ENCODE results near the gene SLC35F3. TPM values are rescaled to one million over a fixed set of nuclear protein-coding genes. Genes with fewer than 3 reads are reported as not detected.

SLC35F3 gene
- total and polyA plus RNA-seq, 9 of the 15 experiments (the other 6 are each of a cell fraction or from before 2014, with no cell fraction given), result 0.04 to 0.07 (median 0.04) TPM; not detected in 6

DNA sequence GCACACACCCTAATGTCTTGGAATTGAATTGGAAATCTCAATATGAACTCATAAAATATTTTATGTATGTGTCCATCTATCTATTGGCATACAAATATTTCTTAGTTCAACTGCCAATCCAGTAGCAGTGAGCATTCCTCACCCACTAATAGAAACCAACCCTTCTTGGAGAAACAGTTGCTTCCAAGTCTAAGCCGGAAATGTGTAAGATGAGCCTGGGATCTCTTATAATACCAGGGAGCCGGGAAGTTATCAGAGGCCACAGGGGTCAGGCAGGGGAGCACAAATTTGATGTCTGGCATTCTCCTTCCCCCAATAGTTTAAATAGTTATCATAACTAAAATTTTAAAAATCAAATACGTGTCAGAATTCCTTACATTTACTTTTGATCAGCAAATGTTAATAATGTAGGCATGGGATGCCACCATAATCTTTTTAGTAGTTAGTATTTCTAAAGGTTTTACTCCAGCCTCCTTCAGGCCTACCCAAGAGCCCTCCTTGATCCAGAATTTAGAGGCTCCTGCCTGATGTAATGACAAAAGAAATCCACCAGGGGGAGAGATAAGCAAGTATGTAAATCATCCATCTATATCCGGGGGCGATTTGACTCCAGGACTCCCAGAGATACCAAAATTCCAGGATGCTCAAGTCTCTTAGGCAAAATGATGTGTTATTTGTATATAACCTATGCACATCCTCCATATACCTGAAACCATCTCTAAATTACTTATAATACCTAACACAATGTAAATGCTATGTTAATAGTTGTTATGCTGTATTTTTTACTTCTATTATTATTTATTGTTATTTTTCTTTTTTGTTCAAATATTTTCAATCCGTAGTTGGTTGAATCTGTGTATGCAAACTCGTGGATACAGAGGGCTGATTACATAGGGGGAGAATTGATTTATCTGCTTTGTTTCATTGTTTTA is 250.1 kb downstream of the SLC35F3 start (continued):
- TF ChIP-seq MYC (IDR thresholded peaks at IDR 0.05; ENCODE audit: low read depth, low read length), result no peak
- no peak for TF ChIP-seq MYC (CRISPR knock-in tag; IDR thresholded peaks at IDR 0.05; ENCODE audit: borderline replicate concordance, low read depth)
- TF ChIP-seq PRMT5 (CRISPR knock-in tag; IDR thresholded peaks at IDR 0.05), result no peak
- TF ChIP-seq HNRNPL (IDR thresholded peaks at IDR 0.05; ENCODE audit: low read depth, low read length), result no peak

DNA sequence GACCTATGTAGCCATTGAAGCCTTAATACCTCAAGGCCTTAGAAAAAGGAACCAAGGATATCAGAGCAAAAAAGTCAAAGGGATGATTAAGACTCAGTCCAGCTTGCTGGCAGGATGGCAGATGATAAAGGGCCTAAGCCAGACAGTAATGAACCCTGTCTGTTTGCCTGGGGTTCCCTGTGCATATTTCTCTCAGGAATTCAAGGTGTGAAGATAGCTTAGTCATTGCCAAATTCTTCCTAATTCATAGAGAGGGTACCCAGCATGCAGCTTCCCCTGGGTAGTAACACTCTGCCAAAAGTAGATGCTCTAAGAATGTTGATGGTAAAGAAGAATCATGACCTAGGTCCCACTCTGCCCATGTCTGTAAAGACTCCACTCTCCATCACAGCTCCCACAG is 258.2 kb downstream of the SLC35F3 start:
- intact Hi-C loops (cut with micrococcal nuclease) (no loop called here), in situ Hi-C loops (cut with MboI) (no loop called here)
- no peak for TF ChIP-seq CREM (IDR thresholded peaks at IDR 0.05; ENCODE audit: low read depth)
- TF ChIP-seq NFYB (IDR thresholded peaks at IDR 0.05; ENCODE audit: extremely low read depth, insufficient read length), result no peak
- no peak for TF ChIP-seq MYBL2 (IDR thresholded peaks at IDR 0.05; ENCODE audit: low read depth)
- no peak for TF ChIP-seq MYBL2 (CRISPR knock-in tag; IDR thresholded peaks at IDR 0.05; ENCODE audit: borderline replicate concordance)
- TF ChIP-seq, protein P1, sequence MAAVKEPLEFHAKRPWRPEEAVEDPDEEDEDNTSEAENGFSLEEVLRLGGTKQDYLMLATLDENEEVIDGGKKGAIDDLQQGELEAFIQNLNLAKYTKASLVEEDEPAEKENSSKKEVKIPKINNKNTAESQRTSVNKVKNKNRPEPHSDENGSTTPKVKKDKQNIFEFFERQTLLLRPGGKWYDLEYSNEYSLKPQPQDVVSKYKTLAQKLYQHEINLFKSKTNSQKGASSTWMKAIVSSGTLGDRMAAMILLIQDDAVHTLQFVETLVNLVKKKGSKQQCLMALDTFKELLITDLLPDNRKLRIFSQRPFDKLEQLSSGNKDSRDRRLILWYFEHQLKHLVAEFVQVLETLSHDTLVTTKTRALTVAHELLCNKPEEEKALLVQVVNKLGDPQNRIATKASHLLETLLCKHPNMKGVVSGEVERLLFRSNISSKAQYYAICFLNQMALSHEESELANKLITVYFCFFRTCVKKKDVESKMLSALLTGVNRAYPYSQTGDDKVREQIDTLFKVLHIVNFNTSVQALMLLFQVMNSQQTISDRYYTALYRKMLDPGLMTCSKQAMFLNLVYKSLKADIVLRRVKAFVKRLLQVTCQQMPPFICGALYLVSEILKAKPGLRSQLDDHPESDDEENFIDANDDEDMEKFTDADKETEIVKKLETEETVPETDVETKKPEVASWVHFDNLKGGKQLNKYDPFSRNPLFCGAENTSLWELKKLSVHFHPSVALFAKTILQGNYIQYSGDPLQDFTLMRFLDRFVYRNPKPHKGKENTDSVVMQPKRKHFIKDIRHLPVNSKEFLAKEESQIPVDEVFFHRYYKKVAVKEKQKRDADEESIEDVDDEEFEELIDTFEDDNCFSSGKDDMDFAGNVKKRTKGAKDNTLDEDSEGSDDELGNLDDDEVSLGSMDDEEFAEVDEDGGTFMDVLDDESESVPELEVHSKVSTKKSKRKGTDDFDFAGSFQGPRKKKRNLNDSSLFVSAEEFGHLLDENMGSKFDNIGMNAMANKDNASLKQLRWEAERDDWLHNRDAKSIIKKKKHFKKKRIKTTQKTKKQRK (IDR thresholded peaks at IDR 0.05; ENCODE audit: borderline replicate concordance, low read depth, low read length), result no peak
- no peak for TF ChIP-seq NFATC3 (IDR thresholded peaks at IDR 0.05)
- TF ChIP-seq ZNF282 (CRISPR knock-in tag; IDR thresholded peaks at IDR 0.05), result no peak
- no peak for TF ChIP-seq ESRRA (IDR thresholded peaks at IDR 0.05; ENCODE audit: borderline replicate concordance, low read depth)
- no peak for TF ChIP-seq MCM2 (IDR thresholded peaks at IDR 0.05; ENCODE audit: low read depth)
- no peak for TF ChIP-seq POLR2H (tag; IDR thresholded peaks at IDR 0.05; ENCODE audit: low read depth)
- no peak for TF ChIP-seq RBM14 (IDR thresholded peaks at IDR 0.05; ENCODE audit: borderline replicate concordance, insufficient read depth, low read depth, low read length)
- no peak for TF ChIP-seq TEAD2 (tag; IDR thresholded peaks at IDR 0.05)
- no peak for TF ChIP-seq SPI1 (IDR thresholded peaks at IDR 0.05; ENCODE audit: borderline replicate concordance, low read depth, low read length)
- POLR2A ChIA-PET, result interaction anchor here (0.6 kb wide), 1 partner anchor 1210 kb away, joined by 3 read pairs; no protein-coding TSS in a partner anchor
- Histone ChIP-seq H3K79me2 (ENCODE audit: control insufficient read depth, insufficient read depth, low read length) (no peaks in the 10 kb centered on the region), H3K4me3 (no peak overlapping the region), H3K27me3 (ENCODE audit: control insufficient read depth in 2 of 2, insufficient read depth in 2 of 2, low read length in 2 of 2) (no peaks in the 10 kb centered on the region; a peak in 1 of 5 replicates), H3K9me1 (ENCODE audit: control insufficient read depth, insufficient read depth, low read length) (no peaks in the 10 kb centered on the region), H3K36me3 (ENCODE audit: control insufficient read depth, insufficient read depth, low read length) (no peaks in the 10 kb centered on the region), H4K20me1 (replicated peaks; ENCODE audit: control insufficient read depth, insufficient read depth, low read length) (no peaks in the 10 kb centered on the region), H3K27ac (ENCODE audit: extremely low read depth, low read depth, low read length) (no peak overlapping the region), H3K9ac (ENCODE audit: insufficient read depth in 1 of 2, low read depth in 2 of 2, low read length in 2 of 2) (no peak overlapping the region), H3K9me3 (replicated peaks; ENCODE audit: control insufficient read depth, insufficient read depth, low read depth, low read length) (no peaks in the 10 kb centered on the region), H3K4me2 (ENCODE audit: insufficient read depth, low read length) (no peak overlapping the region), H3K4me1 (replicated peaks in 1 of 2; ENCODE audit: control insufficient read depth in 2 of 2, insufficient read depth in 2 of 2, low read length in 2 of 2) (no peaks in the 10 kb centered on the region), H2AFZ (ENCODE audit: low read depth, low read length) (no peak overlapping the region)
- FAIRE-seq (no peak), DNase-seq (ENCODE audit: extremely low read depth in 1 of 4, low spot score in 3 of 4) (no peak), ATAC-seq (no peak)
- CTCF ChIA-PET (ENCODE audit: low intra/inter-chr PET ratio), result no interaction called here
- no TSS peak for BruUV-seq (replicated peaks)

All from K562 (cell line).